PC-9 (cell line): ENCODE measurements around the gene CSF1R. TPM values are rescaled to one million over a fixed set of nuclear protein-coding genes. Genes with fewer than 3 reads are reported as not detected.

Experiments
- BruUV-seq: library from RNA; stranded (reverse); fragments of 400-500 nt; replicated peaks from 2 replicates; lab custom pipeline; 2021; lab: Mats Ljungman, UMichigan
- CTCF ChIA-PET: fragments of 300-600 bp; sonication (Branson Sonifier 250); formaldehyde crosslinking; loops from one replicate; lab custom pipeline; 2022; ENCODE audit warnings: antibody characterized with exemption; lab: Charles Lee
- POLR2A ChIA-PET: fragments of 300-600 bp; sonication (Branson Sonifier 250); formaldehyde crosslinking; loops from one replicate; lab custom pipeline; 2022; ENCODE audit warnings: antibody characterized with exemption; ENCODE audit not compliant: unreplicated experiment; lab: Charles Lee
- DNase-seq, 2 experiments: peaks; one replicate each; pipeline versions ENCODE4 v3.0.0 to v3.0.0-alpha.2; 2015 to 2022; ENCODE audit warnings: mixed read lengths in 1 of 2
- H2AFZ ChIP-seq: fragments of 200-600 bp; sonication (generic); 2 replicates; pipeline ENCODE4 v1.8.1; 2017; ENCODE audit warnings: antibody characterized with exemption
- H3F3A ChIP-seq: fragments of 200-600 bp; sonication (generic); 2 replicates; pipeline ENCODE4 v1.8.1; 2017; ENCODE audit warnings: antibody characterized with exemption, mild to moderate bottlenecking, low read depth; ENCODE audit not compliant: insufficient read depth
- H3K27ac ChIP-seq: fragments of 200-600 bp; sonication (generic); 2 replicates; pipeline ENCODE4 v1.6.1; 2016; ENCODE audit warnings: mixed run types
- H3K27me3 ChIP-seq: fragments of 200-600 bp; sonication (generic); 2 replicates; pipeline ENCODE4 v1.6.1; 2016; ENCODE audit warnings: low read depth, mixed run types; ENCODE audit not compliant: insufficient read depth
- H3K36me3 ChIP-seq: fragments of 200-600 bp; sonication (generic); 2 replicates; pipeline ENCODE4 v1.6.1; 2016; ENCODE audit warnings: low read depth, mixed run types
- H3K4me1 ChIP-seq: fragments of 200-600 bp; sonication (generic); replicated peaks from 2 replicates; pipeline ENCODE4 v1.6.1; 2016; ENCODE audit warnings: mixed run types; ENCODE audit not compliant: insufficient read depth
- H3K4me2 ChIP-seq: fragments of 200-600 bp; sonication (generic); 2 replicates; pipeline ENCODE4 v1.6.1; 2017; ENCODE audit warnings: mixed run types
- H3K4me3 ChIP-seq: fragments of 200-600 bp; sonication (generic); 2 replicates; pipeline ENCODE4 v1.6.1; 2016; ENCODE audit warnings: mixed run types
- H3K79me2 ChIP-seq: fragments of 200-600 bp; sonication (generic); 2 replicates; pipeline ENCODE4 v1.6.1; 2017; ENCODE audit warnings: low read depth, mixed run types
- H3K9me2 ChIP-seq: fragments of 200-600 bp; sonication (generic); 2 replicates; pipeline ENCODE4 v1.8.1; 2017; ENCODE audit warnings: mild to moderate bottlenecking; ENCODE audit not compliant: insufficient read depth
- H3K9me3 ChIP-seq: fragments of 200-600 bp; sonication (generic); 2 replicates; pipeline ENCODE4 v1.8.1; 2016; ENCODE audit warnings: low read depth; ENCODE audit not compliant: insufficient read depth
- H4K20me1 ChIP-seq: fragments of 200-600 bp; sonication (generic); 2 replicates; pipeline ENCODE4 v1.8.1; 2017; ENCODE audit not compliant: insufficient read depth
- CTCF ChIP-seq: fragments of 200-600 bp; sonication (generic); conservative IDR thresholded peaks from 2 replicates; pipeline ENCODE4 v1.6.1; 2017; ENCODE audit warnings: mixed run types, antibody characterized with exemption, mild to moderate bottlenecking, moderate library complexity
- EZH2 ChIP-seq: fragments of 200-600 bp; sonication (generic); IDR thresholded peaks from 2 replicates; pipeline ENCODE4 v1.8.0; 2017; ENCODE audit warnings: antibody characterized with exemption, low read depth
- intact Hi-C: fragments of 100-400 bp; cut with micrococcal nuclease; formaldehyde crosslinking; loops from one replicate; pipeline ENCODE4 v1.10.0; 2022; ENCODE audit not compliant: unreplicated experiment
- total RNA-seq: library from RNA; stranded (reverse); gene quantifications from 2 replicates; pipeline ENCODE4 v1.2.3, GENCODE V29; 2021

CSF1R gene
- total RNA-seq, 1 experiment from 2014 or later, result 0.72 TPM

GRCh38 chr5:150082889-150083288, 3.5 kb downstream of the CSF1R start:
- TF ChIP-seq EZH2, result no peak
- TF ChIP-seq CTCF, result no peak
- H3K9me3 ChIP-seq, result no peaks in the 10 kb centered on the region
- no peak overlapping the region for H3K4me2 ChIP-seq
- no peak overlapping the region for H3K4me3 ChIP-seq
- peaks cover 18% of the 10 kb centered on the region; the same call in 1 of the 2 replicates for H3K27me3 ChIP-seq
- H3K36me3 ChIP-seq, result no peaks in the 10 kb centered on the region
- ChIA-PET POLR2A (interaction anchor here (0.7 kb wide), 1 partner anchor 38 kb away, joined by 3 read pairs; no protein-coding TSS in a partner anchor), CTCF (no interaction called here)
- H3K9me2 ChIP-seq, result no peaks in the 10 kb centered on the region
- H4K20me1 ChIP-seq, result no peaks in the 10 kb centered on the region
- DNase-seq, result no peak
- H3F3A ChIP-seq, result no peaks in the 10 kb centered on the region
- H3K4me1 ChIP-seq, result no peaks in the 10 kb centered on the region
- no peak overlapping the region for H3K27ac ChIP-seq
- BruUV-seq, result no TSS peak
- no peaks in the 10 kb centered on the region for H3K79me2 ChIP-seq
- intact Hi-C loops, result no loop called here
- H2AFZ ChIP-seq, result no peak overlapping the region

- H3K27me3 ChIP-seq, result peaks cover 13% of the 10 kb centered on the region; the same call in 1 of the 2 replicates
- H3K9me2 ChIP-seq, result no peaks in the 10 kb centered on the region
- BruUV-seq, result no TSS peak
- H3K27ac ChIP-seq, result no peak overlapping the region
- H3K4me3 ChIP-seq, result no peak overlapping the region
- no peaks in the 10 kb centered on the region for H3F3A ChIP-seq
- H4K20me1 ChIP-seq, result no peaks in the 10 kb centered on the region
- no peaks in the 10 kb centered on the region for H3K36me3 ChIP-seq
- ChIA-PET CTCF (no interaction called here), POLR2A (interaction anchor here (0.7 kb wide), 1 partner anchor 38 kb away, joined by 3 read pairs; no protein-coding TSS in a partner anchor)
- H3K4me1 ChIP-seq, result no peaks in the 10 kb centered on the region
- H3K79me2 ChIP-seq, result no peaks in the 10 kb centered on the region
- DNase-seq, result no peak
- no peak overlapping the region for H2AFZ ChIP-seq
- TF ChIP-seq CTCF (no peak), EZH2 (no peak)
- no peaks in the 10 kb centered on the region for H3K9me3 ChIP-seq
- intact Hi-C loops, result no loop called here
- H3K4me2 ChIP-seq, result no peak overlapping the region
Observed at GRCh38 chr5:150082374-150082773, 4.0 kb downstream of the CSF1R start.

GRCh38 chr5:150081541-150082283, 4.6 kb downstream of the CSF1R start:
- intact Hi-C loops, result no loop called here
- Histone ChIP-seq H3K27me3 (peaks cover 10% of the 10 kb centered on the region; the same call in 1 of the 2 replicates), H3K27ac (no peak overlapping the region), H3K4me2 (no peak overlapping the region), H3K4me1 (no peaks in the 10 kb centered on the region), H3K9me3 (no peaks in the 10 kb centered on the region), H3K4me3 (no peak overlapping the region), H3F3A (no peaks in the 10 kb centered on the region), H4K20me1 (no peaks in the 10 kb centered on the region), H3K9me2 (no peaks in the 10 kb centered on the region), H2AFZ (no peak overlapping the region), H3K79me2 (no peaks in the 10 kb centered on the region), H3K36me3 (no peaks in the 10 kb centered on the region)
- BruUV-seq, result no TSS peak
- POLR2A ChIA-PET, result no interaction called here
- TF ChIP-seq EZH2, result no peak
- no peak for TF ChIP-seq CTCF
- no peak for DNase-seq
- CTCF ChIA-PET, result no interaction called here
